Lower lobe of right lung (tissue), 2 donors: Measurements from ENCODE around the gene CD4. TPM values are rescaled to one million over a fixed set of nuclear protein-coding genes. Genes with fewer than 3 reads are reported as not detected.
A peak's percentile ranks its signal among the peaks of the same experiment; 100 is the strongest.

Experiments
- ATAC-seq, 2 donors: fragments of 200-7000 bp; cut with Tn5 transposase; one replicate each; pipeline ENCODE4 v1.9.1; 2020 to 2022; ENCODE audit warnings: mild to moderate bottlenecking in 2 of 2, moderate library complexity in 2 of 2
- DNase-seq: peaks from one replicate; pipeline ENCODE4 v3.0.0-alpha.2; 2020
- H3K27ac ChIP-seq: fragments of 200-600 bp; one replicate; pipeline ENCODE4 v1.8.0; 2022
- H3K27me3 ChIP-seq: fragments of 200-600 bp; one replicate; pipeline ENCODE4 v1.8.0; 2022; ENCODE audit warnings: low read depth
- H3K36me3 ChIP-seq: fragments of 200-600 bp; one replicate; pipeline ENCODE4 v1.8.0; 2022; ENCODE audit warnings: mild to moderate bottlenecking
- H3K4me1 ChIP-seq: fragments of 200-600 bp; one replicate; pipeline ENCODE4 v1.8.0; 2022
- H3K4me3 ChIP-seq: fragments of 200-600 bp; one replicate; pipeline ENCODE4 v1.8.0; 2022; ENCODE audit warnings: mild to moderate bottlenecking
- H3K9me3 ChIP-seq: fragments of 200-600 bp; one replicate; pipeline ENCODE4 v1.8.0; 2022
- intact Hi-C: fragments of 100-400 bp; cut with DNase I; formaldehyde crosslinking; loops from one replicate; pipeline ENCODE4 v1.11.0; 2022
- total RNA-seq: library from RNA; stranded (reverse); fragmentation: NEBNext Ultra II Directional; extraction: Animal tissue kit (Norgen Biotek cat#: 25700); gene quantifications from one replicate; pipeline ENCODE4 v1.2.1, GENCODE V29; 2021
- TF ChIP-seq, protein P1 (sequence below): fragments of 200-600 bp; IDR thresholded peaks from one replicate; pipeline ENCODE4 v1.8.0; 2022; ENCODE audit warnings: antibody characterized with exemption, mild to moderate bottlenecking
- donor health status: DM: no; HTN: yes; CAD: no; lungs with severe emphysema.

CD4 gene
- total RNA-seq, 1 donor from 2014 or later = 80.3 TPM

DNA sequence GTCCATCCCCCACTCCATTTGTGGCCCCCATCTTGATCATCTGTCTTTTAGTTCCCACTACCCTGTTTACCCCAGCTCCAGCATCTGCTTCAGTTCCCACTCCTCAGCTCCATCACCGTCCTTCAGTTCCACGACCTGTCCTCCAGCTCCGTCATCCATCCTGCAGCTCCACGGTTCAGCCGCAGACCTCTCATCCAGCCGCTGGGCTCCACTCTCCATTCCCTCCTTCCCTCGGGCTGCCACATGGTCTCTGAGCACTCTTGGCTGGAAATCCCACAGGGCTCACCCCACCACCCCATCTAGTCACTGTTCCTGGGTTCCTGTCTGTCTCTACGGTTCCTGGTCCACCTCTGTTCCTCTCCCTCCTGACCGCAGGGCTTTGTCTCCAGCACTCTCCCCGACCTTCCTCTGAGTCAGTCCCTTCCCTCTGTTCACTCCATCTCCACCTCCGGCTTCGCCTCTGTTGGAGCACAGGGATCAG, 35.6 kb downstream of the CD4 start:
- H3K4me1 ChIP-seq = peaks cover 24% of the 10 kb centered on the region
- intact Hi-C loops = no loop called here
- no peaks in the 10 kb centered on the region for H3K36me3 ChIP-seq
- H3K27me3 ChIP-seq = peaks cover 37% of the 10 kb centered on the region
- no peak overlapping the region for H3K4me3 ChIP-seq
- DNase-seq = no peak
- no peak for ATAC-seq
- TF ChIP-seq, protein P1, sequence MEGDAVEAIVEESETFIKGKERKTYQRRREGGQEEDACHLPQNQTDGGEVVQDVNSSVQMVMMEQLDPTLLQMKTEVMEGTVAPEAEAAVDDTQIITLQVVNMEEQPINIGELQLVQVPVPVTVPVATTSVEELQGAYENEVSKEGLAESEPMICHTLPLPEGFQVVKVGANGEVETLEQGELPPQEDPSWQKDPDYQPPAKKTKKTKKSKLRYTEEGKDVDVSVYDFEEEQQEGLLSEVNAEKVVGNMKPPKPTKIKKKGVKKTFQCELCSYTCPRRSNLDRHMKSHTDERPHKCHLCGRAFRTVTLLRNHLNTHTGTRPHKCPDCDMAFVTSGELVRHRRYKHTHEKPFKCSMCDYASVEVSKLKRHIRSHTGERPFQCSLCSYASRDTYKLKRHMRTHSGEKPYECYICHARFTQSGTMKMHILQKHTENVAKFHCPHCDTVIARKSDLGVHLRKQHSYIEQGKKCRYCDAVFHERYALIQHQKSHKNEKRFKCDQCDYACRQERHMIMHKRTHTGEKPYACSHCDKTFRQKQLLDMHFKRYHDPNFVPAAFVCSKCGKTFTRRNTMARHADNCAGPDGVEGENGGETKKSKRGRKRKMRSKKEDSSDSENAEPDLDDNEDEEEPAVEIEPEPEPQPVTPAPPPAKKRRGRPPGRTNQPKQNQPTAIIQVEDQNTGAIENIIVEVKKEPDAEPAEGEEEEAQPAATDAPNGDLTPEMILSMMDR = no peak
- H3K9me3 ChIP-seq = no peaks in the 10 kb centered on the region
- no peak overlapping the region for H3K27ac ChIP-seq

DNA sequence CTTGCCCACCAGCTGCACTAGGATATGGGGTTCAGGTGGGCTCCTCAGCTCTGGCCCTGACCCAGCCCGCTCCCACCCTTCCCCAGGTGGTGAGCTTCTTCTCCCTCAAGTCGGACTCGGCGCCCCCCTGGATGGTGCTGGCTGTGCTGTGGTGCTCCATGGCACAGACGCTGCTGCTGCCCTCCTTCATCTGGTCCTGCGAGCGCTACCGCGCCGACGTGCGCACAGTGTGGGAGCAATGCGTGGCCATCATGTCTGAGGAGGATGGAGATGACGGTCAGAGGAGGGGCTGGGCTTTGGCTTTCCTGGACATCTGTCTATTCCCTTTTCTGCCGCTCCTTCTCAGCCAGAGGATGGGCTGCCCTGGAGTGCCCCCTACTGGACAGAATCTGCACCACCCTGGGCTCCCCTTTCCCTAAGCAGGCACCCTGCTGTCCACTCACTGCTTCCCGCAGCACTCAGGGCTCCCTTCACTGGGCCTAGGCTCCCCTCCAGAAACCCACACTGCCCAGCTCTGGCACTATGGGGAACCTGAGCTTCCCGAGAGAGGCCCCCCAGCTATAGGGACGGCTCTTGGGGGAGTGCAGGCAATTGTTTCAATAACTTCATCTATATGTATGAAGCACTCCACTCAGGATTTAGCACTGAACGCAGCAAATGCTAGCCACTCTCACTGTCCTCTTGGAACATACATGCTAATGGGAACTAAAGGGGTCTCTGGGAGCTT, 36.2 kb downstream of the CD4 start:
- no peaks in the 10 kb centered on the region for H3K36me3 ChIP-seq
- H3K4me3 ChIP-seq = no peak overlapping the region
- no peaks in the 10 kb centered on the region for H3K9me3 ChIP-seq
- DNase-seq = peak; percentile 85
- peak; percentile 75 to 78 for ATAC-seq
- peaks cover 41% of the 10 kb centered on the region for H3K27me3 ChIP-seq
- TF ChIP-seq, protein P1 = peak; percentile 95
- intact Hi-C loops = no loop called here
- peaks cover 24% of the 10 kb centered on the region for H3K4me1 ChIP-seq
- H3K27ac ChIP-seq = no peak overlapping the region

DNA sequence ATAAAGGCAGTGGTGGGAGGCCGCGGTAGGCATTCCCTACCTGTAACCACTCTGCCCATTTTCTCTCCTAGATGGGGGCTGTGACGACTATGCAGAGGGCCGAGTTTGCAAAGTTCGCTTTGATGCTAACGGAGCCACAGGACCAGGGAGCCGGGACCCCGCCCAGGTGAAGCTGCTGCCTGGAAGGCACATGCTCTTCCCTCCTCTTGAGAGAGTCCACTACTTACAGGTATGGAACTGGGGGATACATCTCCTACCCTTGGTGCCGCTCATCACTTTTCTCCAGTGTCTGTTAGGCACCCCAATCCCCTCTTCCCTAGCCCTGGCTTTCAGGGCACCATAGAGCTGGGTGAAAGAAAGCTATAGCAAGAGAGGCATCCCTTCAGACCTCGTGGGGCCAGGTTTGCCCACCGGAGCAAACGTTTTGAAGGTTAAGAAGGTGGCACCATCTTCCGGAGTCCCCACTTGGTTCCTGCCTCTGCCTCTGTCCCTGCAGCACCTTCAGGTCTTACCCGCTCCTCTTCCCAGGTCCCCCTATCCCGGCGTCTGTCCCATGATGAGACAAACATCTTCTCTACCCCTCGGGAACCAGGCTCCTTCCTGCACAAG, 36.9 kb downstream of the CD4 start:
- ATAC-seq = no peak
- TF ChIP-seq, protein P1 = no peak
- no peak overlapping the region for H3K4me3 ChIP-seq
- H3K9me3 ChIP-seq = no peaks in the 10 kb centered on the region
- H3K36me3 ChIP-seq = no peaks in the 10 kb centered on the region
- H3K4me1 ChIP-seq = peaks cover 24% of the 10 kb centered on the region
- no peak overlapping the region for H3K27ac ChIP-seq
- DNase-seq = no peak
- intact Hi-C loops = no loop called here
- peaks cover 41% of the 10 kb centered on the region for H3K27me3 ChIP-seq

DNA sequence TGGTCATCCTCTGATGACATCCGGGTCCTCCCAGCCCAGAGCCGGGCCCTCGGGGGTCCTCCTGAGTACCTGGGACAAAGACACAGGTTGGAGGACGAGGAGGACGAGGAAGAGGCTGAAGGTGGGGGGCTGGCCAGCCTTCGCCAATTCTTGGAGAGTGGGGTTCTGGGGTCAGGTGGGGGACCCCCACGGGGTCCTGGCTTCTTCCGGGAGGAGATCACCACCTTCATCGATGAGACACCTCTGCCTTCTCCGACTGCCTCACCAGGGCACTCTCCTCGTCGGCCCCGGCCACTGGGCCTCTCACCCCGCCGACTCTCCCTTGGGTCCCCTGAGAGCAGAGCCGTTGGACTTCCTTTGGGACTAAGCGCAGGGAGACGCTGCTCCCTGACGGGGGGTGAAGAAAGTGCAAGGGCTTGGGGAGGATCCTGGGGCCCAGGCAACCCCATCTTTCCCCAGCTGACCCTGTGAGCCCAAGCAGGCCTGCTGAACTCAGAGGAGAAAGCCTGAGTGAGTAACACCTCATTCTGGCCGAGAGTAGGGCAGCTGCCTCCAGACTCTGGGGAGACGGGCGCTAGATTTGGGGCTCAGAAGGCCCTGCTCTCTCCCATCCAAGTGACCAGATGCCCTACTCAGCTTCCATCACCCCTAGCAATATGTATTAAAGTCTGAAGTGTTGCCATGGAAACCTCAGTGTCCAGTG, 37.6 kb downstream of the CD4 start:
- no peak for DNase-seq
- TF ChIP-seq, protein P1 = no peak

DNA sequence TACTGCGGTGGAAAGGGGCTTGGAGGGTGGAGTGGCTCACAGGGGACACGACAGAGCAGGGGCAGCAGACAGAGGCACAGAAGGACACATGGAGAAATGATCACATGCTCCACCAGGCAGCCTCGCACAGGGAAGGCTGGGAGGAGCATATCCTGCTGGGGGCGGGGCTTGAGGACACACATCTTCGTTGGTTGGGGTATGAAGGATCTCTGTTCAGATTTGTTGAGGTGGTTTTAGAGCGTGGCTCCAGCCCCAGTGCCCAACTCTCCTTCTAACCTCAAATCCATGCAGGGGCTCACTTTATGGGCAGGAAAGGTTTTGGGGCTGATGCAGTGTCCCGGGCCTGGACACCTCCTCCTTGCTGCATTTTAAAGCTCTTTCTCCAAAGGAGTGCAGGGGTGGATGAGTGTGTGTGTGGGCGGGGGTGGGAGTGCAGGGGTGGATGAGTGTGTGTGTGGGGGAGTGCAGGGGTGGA, 38.1 kb downstream of the CD4 start:
- Histone ChIP-seq H3K9me3 (no peaks in the 10 kb centered on the region), H3K4me3 (no peak overlapping the region), H3K27ac (peak overlapping the region; percentile 39), H3K36me3 (no peaks in the 10 kb centered on the region), H3K27me3 (peaks cover 33% of the 10 kb centered on the region), H3K4me1 (peaks cover 16% of the 10 kb centered on the region)
- ATAC-seq = peak in 1 of 2 donors; percentile 40
- peak; percentile 78 for DNase-seq
- TF ChIP-seq, protein P1 = no peak
- intact Hi-C loops = no loop called here

More for the DNA sequence above, 37.6 kb downstream of the CD4 start:
- peaks cover 21% of the 10 kb centered on the region for H3K4me1 ChIP-seq
- no peaks in the 10 kb centered on the region for H3K9me3 ChIP-seq
- H3K36me3 ChIP-seq = no peaks in the 10 kb centered on the region
- H3K27ac ChIP-seq = peak overlapping the region; percentile 39
- H3K27me3 ChIP-seq = peaks cover 39% of the 10 kb centered on the region
- no peak for ATAC-seq
- H3K4me3 ChIP-seq = no peak overlapping the region
- intact Hi-C loops = no loop called here
